ENCODE results near the gene FAM20A.

Gene FAM20A

GRCh38 chr17:68489919-68490318 lies 111.2 kb downstream of the FAM20A start:
- DNase-seq, result no peak

Measured in fibroblast of skin of back (primary cell).